HepG2 (cell line): ENCODE results near the gene NAA38. TPM values are rescaled to one million over a fixed set of nuclear protein-coding genes. Genes with fewer than 3 reads are reported as not detected.
A peak's percentile ranks its signal among the peaks of the same experiment; 100 is the strongest.

ENCODE experiments used
- ERF ChIP-seq: IDR thresholded peaks from 2 replicates; pipeline ENCODE4 v1.6.1; 2018; ENCODE audit warnings: missing biosample characterization, missing genetic modification reagents
- FOSL2 ChIP-seq: sonication (generic); formaldehyde crosslinking; IDR thresholded peaks from 2 replicates; pipeline ENCODE4 v1.4.0; 2020; ENCODE audit warnings: missing genetic modification reagents
- MNT ChIP-seq: fragments of 450-650 bp; IDR thresholded peaks from 2 replicates; pipeline ENCODE4 v1.6.1; 2016
- MTA1 ChIP-seq: sonication (generic); formaldehyde crosslinking; IDR thresholded peaks from 2 replicates; pipeline ENCODE4 v1.4.0; 2020; ENCODE audit warnings: missing genetic modification reagents, mild to moderate bottlenecking, borderline replicate concordance
- PAF1 ChIP-seq: IDR thresholded peaks from 2 replicates; pipeline ENCODE4 v1.6.1; 2016; ENCODE audit warnings: missing genetic modification reagents, missing compliant biosample characterization
- SATB2 ChIP-seq: sonication (generic); formaldehyde crosslinking; IDR thresholded peaks from 2 replicates; pipeline ENCODE4 v1.5.0; 2020; ENCODE audit warnings: missing genetic modification reagents
- ZNF12 ChIP-seq: sonication (generic); formaldehyde crosslinking; IDR thresholded peaks from 2 replicates; pipeline ENCODE4 v1.5.0; 2020; ENCODE audit warnings: missing genetic modification reagents
- ZNF160 ChIP-seq: sonication (generic); formaldehyde crosslinking; IDR thresholded peaks from 2 replicates; pipeline ENCODE4 v1.8.0; 2022; ENCODE audit warnings: mild to moderate bottlenecking, inconsistent platforms, missing genetic modification reagents
- ZNF615 ChIP-seq: sonication (generic); formaldehyde crosslinking; IDR thresholded peaks from 2 replicates; pipeline ENCODE4 v1.5.0; 2020; ENCODE audit warnings: mild to moderate bottlenecking, missing genetic modification reagents, borderline replicate concordance
- ZNF777 ChIP-seq: sonication (generic); formaldehyde crosslinking; IDR thresholded peaks from 2 replicates; pipeline ENCODE4 v1.4.0; 2020; ENCODE audit warnings: missing genetic modification reagents
- ZSCAN9 ChIP-seq: IDR thresholded peaks from 2 replicates; pipeline ENCODE4 v1.6.1; 2016; ENCODE audit warnings: borderline replicate concordance
- polyA plus RNA-seq, 8 experiments: library from polyadenylated mRNA; depleted of rRNA in 3 of 8; stranded (reverse) in 7 of 8; unstranded in 1 of 8; fragments of >200 nt; fragmentation: Illumina TruSeq in 4 of 8; extraction: Trizol in 4 of 8; gene quantifications; 2 replicates each; pipeline versions ENCODE4 v1.2.1 to v1.2.3, GENCODE V29; 2011 to 2016; ENCODE audit warnings: low read depth in 4 of 8, missing spikeins in 1 of 8, mixed read lengths in 1 of 8; ENCODE audit not compliant: insufficient read depth in 1 of 8
- total RNA-seq, 5 experiments: library from RNA; depleted of rRNA; stranded (reverse); fragments of >200 nt; fragmentation: Illumina TruSeq; extraction: Trizol; gene quantifications; 2 replicates each; pipeline ENCODE4 v1.2.3, GENCODE V29; 2016; ENCODE audit warnings: low read depth in 1 of 5
- TF ChIP-seq, protein P1 (sequence below): sonication (generic); formaldehyde crosslinking; IDR thresholded peaks from 2 replicates; pipeline ENCODE4 v1.4.0; 2020; ENCODE audit warnings: missing genetic modification reagents, borderline replicate concordance
- TF ChIP-seq, protein P2 (sequence below): sonication (generic); formaldehyde crosslinking; IDR thresholded peaks from 2 replicates; pipeline ENCODE4 v1.4.0; 2020; ENCODE audit warnings: missing genetic modification reagents, borderline replicate concordance
- TF ChIP-seq, protein P3 (sequence below): sonication (generic); formaldehyde crosslinking; IDR thresholded peaks from 2 replicates; pipeline ENCODE4 v1.4.0; 2020; ENCODE audit warnings: missing genetic modification reagents

The NAA38 gene
- total and polyA plus RNA-seq, 2 of the 13 experiments (the other 11 are each of a cell fraction or from before 2014, with no cell fraction given): 46.9 to 91.6 TPM

GRCh38 chr17:7856811-7857712, at the start of gene NAA38 (continued):
- TF ChIP-seq, protein P1, sequence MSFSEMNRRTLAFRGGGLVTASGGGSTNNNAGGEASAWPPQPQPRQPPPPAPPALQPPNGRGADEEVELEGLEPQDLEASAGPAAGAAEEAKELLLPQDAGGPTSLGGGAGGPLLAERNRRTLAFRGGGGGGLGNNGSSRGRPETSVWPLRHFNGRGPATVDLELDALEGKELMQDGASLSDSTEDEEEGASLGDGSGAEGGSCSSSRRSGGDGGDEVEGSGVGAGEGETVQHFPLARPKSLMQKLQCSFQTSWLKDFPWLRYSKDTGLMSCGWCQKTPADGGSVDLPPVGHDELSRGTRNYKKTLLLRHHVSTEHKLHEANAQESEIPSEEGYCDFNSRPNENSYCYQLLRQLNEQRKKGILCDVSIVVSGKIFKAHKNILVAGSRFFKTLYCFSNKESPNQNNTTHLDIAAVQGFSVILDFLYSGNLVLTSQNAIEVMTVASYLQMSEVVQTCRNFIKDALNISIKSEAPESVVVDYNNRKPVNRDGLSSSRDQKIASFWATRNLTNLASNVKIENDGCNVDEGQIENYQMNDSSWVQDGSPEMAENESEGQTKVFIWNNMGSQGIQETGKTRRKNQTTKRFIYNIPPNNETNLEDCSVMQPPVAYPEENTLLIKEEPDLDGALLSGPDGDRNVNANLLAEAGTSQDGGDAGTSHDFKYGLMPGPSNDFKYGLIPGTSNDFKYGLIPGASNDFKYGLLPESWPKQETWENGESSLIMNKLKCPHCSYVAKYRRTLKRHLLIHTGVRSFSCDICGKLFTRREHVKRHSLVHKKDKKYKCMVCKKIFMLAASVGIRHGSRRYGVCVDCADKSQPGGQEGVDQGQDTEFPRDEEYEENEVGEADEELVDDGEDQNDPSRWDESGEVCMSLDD (CRISPR knock-in tag): no peak
- TF ChIP-seq, protein P2, sequence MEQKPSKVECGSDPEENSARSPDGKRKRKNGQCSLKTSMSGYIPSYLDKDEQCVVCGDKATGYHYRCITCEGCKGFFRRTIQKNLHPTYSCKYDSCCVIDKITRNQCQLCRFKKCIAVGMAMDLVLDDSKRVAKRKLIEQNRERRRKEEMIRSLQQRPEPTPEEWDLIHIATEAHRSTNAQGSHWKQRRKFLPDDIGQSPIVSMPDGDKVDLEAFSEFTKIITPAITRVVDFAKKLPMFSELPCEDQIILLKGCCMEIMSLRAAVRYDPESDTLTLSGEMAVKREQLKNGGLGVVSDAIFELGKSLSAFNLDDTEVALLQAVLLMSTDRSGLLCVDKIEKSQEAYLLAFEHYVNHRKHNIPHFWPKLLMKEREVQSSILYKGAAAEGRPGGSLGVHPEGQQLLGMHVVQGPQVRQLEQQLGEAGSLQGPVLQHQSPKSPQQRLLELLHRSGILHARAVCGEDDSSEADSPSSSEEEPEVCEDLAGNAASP (CRISPR knock-in tag): 0 out of 2 replicates have a peak, but pooled peaks have one; percentile 21
- TF ChIP-seq PAF1 (CRISPR knock-in tag): 0 out of 2 replicates have a peak, but pooled peaks have one; percentile 80
- TF ChIP-seq SATB2 (CRISPR knock-in tag): no peak
- TF ChIP-seq ZNF615: no peak
- TF ChIP-seq MNT: peak; percentile 27; the same call in 1 of the 2 replicates
- no peak for TF ChIP-seq FOSL2 (CRISPR knock-in tag)
- no peak; the same call in 1 of the 2 replicates for TF ChIP-seq ZNF160 (CRISPR knock-in tag)
- TF ChIP-seq MTA1 (CRISPR knock-in tag): 0 out of 2 replicates have a peak, but pooled peaks have one; percentile 23
- peak; percentile 32; the same call in 1 of the 2 replicates for TF ChIP-seq ERF
- TF ChIP-seq ZSCAN9 (CRISPR knock-in tag): 0 out of 2 replicates have a peak, but pooled peaks have one; percentile 55
- TF ChIP-seq ZNF12 (CRISPR knock-in tag): 0 out of 2 replicates have a peak, but pooled peaks have one; percentile 3
- peak; percentile 90 for TF ChIP-seq ZNF777 (CRISPR knock-in tag)
- TF ChIP-seq, protein P3, sequence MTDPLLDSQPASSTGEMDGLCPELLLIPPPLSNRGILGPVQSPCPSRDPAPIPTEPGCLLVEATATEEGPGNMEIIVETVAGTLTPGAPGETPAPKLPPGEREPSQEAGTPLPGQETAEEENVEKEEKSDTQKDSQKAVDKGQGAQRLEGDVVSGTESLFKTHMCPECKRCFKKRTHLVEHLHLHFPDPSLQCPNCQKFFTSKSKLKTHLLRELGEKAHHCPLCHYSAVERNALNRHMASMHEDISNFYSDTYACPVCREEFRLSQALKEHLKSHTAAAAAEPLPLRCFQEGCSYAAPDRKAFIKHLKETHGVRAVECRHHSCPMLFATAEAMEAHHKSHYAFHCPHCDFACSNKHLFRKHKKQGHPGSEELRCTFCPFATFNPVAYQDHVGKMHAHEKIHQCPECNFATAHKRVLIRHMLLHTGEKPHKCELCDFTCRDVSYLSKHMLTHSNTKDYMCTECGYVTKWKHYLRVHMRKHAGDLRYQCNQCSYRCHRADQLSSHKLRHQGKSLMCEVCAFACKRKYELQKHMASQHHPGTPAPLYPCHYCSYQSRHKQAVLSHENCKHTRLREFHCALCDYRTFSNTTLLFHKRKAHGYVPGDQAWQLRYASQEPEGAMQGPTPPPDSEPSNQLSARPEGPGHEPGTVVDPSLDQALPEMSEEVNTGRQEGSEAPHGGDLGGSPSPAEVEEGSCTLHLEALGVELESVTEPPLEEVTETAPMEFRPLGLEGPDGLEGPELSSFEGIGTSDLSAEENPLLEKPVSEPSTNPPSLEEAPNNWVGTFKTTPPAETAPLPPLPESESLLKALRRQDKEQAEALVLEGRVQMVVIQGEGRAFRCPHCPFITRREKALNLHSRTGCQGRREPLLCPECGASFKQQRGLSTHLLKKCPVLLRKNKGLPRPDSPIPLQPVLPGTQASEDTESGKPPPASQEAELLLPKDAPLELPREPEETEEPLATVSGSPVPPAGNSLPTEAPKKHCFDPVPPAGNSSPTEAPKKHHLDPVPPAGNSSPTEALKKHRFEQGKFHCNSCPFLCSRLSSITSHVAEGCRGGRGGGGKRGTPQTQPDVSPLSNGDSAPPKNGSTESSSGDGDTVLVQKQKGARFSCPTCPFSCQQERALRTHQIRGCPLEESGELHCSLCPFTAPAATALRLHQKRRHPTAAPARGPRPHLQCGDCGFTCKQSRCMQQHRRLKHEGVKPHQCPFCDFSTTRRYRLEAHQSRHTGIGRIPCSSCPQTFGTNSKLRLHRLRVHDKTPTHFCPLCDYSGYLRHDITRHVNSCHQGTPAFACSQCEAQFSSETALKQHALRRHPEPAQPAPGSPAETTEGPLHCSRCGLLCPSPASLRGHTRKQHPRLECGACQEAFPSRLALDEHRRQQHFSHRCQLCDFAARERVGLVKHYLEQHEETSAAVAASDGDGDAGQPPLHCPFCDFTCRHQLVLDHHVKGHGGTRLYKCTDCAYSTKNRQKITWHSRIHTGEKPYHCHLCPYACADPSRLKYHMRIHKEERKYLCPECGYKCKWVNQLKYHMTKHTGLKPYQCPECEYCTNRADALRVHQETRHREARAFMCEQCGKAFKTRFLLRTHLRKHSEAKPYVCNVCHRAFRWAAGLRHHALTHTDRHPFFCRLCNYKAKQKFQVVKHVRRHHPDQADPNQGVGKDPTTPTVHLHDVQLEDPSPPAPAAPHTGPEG: no peak
